A673 (cell line): Measurements from ENCODE around the gene MYO1D. TPM values are rescaled to one million over a fixed set of nuclear protein-coding genes. Genes with fewer than 3 reads are reported as not detected.

Experiments used
- BruUV-seq: library from RNA; stranded (reverse); fragments of 400-500 nt; replicated peaks from 2 replicates; lab custom pipeline; 2021; lab: Mats Ljungman, UMichigan
- CTCF ChIA-PET: fragments of 300-600 bp; sonication (Branson Sonifier 250); formaldehyde crosslinking; loops from one replicate; lab custom pipeline; 2022; ENCODE audit warnings: antibody characterized with exemption; lab: Charles Lee
- POLR2A ChIA-PET: fragments of 300-600 bp; sonication (Branson Sonifier 250); formaldehyde crosslinking; loops from one replicate; lab custom pipeline; 2022; ENCODE audit warnings: antibody characterized with exemption; ENCODE audit not compliant: low non-redundant PET; lab: Charles Lee
- DNase-seq: peaks from one replicate; pipeline ENCODE4 v3.0.0-alpha.2; 2015; ENCODE audit warnings: low spot score
- H3K27ac ChIP-seq: fragments of 200-600 bp; sonication (generic); 2 replicates; pipeline ENCODE4 v1.5.1; 2016; ENCODE audit warnings: mixed run types, low read depth, mild to moderate bottlenecking, mixed read lengths, antibody characterized with exemption, low read length; ENCODE audit not compliant: poor library complexity, severe bottlenecking
- H3K27me3 ChIP-seq: fragments of 200-600 bp; sonication (generic); replicated peaks from 2 replicates; pipeline ENCODE4 v1.6.1; 2017; ENCODE audit warnings: mixed run types, low read depth, mild to moderate bottlenecking, mixed read lengths, antibody characterized with exemption, low read length; ENCODE audit not compliant: insufficient read depth, poor library complexity
- H3K36me3 ChIP-seq: fragments of 200-600 bp; sonication (generic); 2 replicates; pipeline ENCODE4 v1.6.1; 2016; ENCODE audit warnings: mixed run types, mild to moderate bottlenecking, mixed read lengths, antibody characterized with exemption, low read length; ENCODE audit not compliant: insufficient read depth, poor library complexity, severe bottlenecking
- H3K4me1 ChIP-seq: fragments of 200-600 bp; sonication (generic); 2 replicates; pipeline ENCODE4 v1.6.1; 2017; ENCODE audit warnings: mixed run types, mild to moderate bottlenecking, mixed read lengths, antibody characterized with exemption, low read length; ENCODE audit not compliant: insufficient read depth, poor library complexity, severe bottlenecking
- H3K4me3 ChIP-seq: fragments of 200-600 bp; sonication (generic); 2 replicates; pipeline ENCODE4 v1.5.1; 2016; ENCODE audit warnings: low read depth, mixed run types, mild to moderate bottlenecking, mixed read lengths, low read length; ENCODE audit not compliant: poor library complexity, severe bottlenecking
- H3K9me3 ChIP-seq: fragments of 200-600 bp; sonication (generic); 2 replicates; pipeline ENCODE4 v1.6.1; 2016; ENCODE audit warnings: mixed run types, low read depth, mild to moderate bottlenecking, mixed read lengths, antibody characterized with exemption, low read length; ENCODE audit not compliant: poor library complexity, severe bottlenecking
- EZH2 ChIP-seq: fragments of 200-600 bp; sonication (generic); IDR thresholded peaks from 2 replicates; pipeline ENCODE4 v1.6.1; 2017; ENCODE audit warnings: borderline replicate concordance, low read depth, mild to moderate bottlenecking, mixed read lengths, antibody characterized with exemption, low read length; ENCODE audit not compliant: poor library complexity, severe bottlenecking
- intact Hi-C: fragments of 100-400 bp; cut with micrococcal nuclease; formaldehyde crosslinking; loops from one replicate; pipeline ENCODE4 v1.10.0; 2022; ENCODE audit not compliant: unreplicated experiment
- total RNA-seq: library from RNA; stranded (reverse); gene quantifications from 2 replicates; pipeline ENCODE4 v1.2.3, GENCODE V29; 2021
- TF ChIP-seq, protein P1 (sequence below): fragments of 300-800, 200-600 bp; sonication (generic); conservative IDR thresholded peaks from 2 replicates; pipeline ENCODE4 v1.5.1; 2017; ENCODE audit warnings: low read depth, mild to moderate bottlenecking, antibody characterized with exemption, low read length, moderate library complexity, mixed read lengths

The MYO1D gene
- total RNA-seq, 1 experiment from 2014 or later, result 10.4 TPM

DNA sequence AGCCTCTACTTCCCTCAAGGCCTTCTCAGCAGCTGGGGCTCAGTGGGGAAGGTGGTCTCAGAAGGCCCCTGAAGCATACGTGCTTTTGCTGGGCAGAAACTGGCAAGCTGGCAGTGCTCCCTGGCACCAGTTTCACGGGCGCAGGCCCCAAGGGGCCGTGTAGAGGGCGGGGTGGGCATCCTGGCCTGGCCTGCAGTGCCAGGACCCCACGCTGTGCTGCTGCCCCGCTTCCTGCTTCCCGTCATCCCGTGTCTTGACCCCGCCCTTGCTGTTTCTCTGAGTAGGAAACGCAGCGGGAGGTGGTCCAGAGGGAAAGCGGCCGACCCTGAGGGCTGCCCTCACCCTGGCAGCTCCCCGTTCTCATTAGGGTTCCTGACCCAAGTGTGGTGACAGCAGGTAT is 383.4 kb downstream of the MYO1D start:
- no peaks in the 10 kb centered on the region for H3K9me3 ChIP-seq
- H3K4me1 ChIP-seq, result peaks cover 10% of the 10 kb centered on the region
- ChIA-PET CTCF (no interaction called here), POLR2A (no interaction called here)
- BruUV-seq, result no TSS peak
- no peak overlapping the region for H3K4me3 ChIP-seq
- no peak for DNase-seq
- H3K27ac ChIP-seq, result no peak overlapping the region
- intact Hi-C loops, result no loop called here
- no peaks in the 10 kb centered on the region for H3K27me3 ChIP-seq
- H3K36me3 ChIP-seq, result no peaks in the 10 kb centered on the region
- TF ChIP-seq, protein P1, sequence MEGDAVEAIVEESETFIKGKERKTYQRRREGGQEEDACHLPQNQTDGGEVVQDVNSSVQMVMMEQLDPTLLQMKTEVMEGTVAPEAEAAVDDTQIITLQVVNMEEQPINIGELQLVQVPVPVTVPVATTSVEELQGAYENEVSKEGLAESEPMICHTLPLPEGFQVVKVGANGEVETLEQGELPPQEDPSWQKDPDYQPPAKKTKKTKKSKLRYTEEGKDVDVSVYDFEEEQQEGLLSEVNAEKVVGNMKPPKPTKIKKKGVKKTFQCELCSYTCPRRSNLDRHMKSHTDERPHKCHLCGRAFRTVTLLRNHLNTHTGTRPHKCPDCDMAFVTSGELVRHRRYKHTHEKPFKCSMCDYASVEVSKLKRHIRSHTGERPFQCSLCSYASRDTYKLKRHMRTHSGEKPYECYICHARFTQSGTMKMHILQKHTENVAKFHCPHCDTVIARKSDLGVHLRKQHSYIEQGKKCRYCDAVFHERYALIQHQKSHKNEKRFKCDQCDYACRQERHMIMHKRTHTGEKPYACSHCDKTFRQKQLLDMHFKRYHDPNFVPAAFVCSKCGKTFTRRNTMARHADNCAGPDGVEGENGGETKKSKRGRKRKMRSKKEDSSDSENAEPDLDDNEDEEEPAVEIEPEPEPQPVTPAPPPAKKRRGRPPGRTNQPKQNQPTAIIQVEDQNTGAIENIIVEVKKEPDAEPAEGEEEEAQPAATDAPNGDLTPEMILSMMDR, result no peak
- no peak for TF ChIP-seq EZH2

DNA sequence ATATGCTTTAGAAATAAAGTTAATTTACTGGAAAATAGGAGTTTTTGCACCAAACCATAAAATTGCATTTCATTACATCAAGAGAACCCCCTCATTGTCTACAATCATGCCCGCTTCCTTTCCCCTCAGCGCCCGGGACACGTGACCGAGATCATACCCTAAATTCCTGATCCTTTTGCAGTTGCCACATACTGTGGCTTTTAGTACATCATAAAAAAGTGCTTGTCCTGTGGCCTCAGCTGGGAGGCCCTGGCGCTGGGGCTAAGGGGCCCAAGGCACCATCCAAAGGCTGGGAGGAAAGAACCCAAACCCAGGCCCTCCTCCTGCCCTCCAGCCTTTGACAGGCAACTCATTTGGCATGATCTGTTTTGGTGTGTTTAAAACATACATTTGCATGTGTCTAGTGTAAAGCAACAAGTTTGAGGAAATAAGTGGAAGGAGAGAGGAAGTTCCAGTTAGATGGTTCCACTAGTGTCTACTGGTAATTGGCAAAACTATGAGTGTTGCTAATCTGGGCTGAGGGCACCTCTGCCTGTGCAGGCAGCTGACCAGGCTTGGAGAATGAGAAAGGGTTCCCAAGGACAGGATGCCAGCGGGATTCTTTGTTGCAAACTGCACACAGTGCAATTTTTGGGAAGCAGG is 384.2 kb downstream of the MYO1D start:
- Histone ChIP-seq H3K9me3 (no peaks in the 10 kb centered on the region), H3K36me3 (no peaks in the 10 kb centered on the region), H3K27me3 (no peaks in the 10 kb centered on the region), H3K27ac (no peak overlapping the region), H3K4me1 (peaks cover 10% of the 10 kb centered on the region), H3K4me3 (no peak overlapping the region)
- CTCF ChIA-PET, result no interaction called here
- intact Hi-C loops, result no loop called here
- DNase-seq, result no peak
- POLR2A ChIA-PET, result no interaction called here
- TF ChIP-seq EZH2, result no peak
- TF ChIP-seq, protein P1, result no peak
- no TSS peak for BruUV-seq

GRCh38 chr17:32492264-32492589 is 384.7 kb downstream of the MYO1D start:
- ChIA-PET POLR2A (no interaction called here), CTCF (no interaction called here)

More at GRCh38 chr17:32492264-32492589, 384.7 kb downstream of the MYO1D start:
- intact Hi-C loops, result no loop called here
- H3K9me3 ChIP-seq, result no peaks in the 10 kb centered on the region
- H3K36me3 ChIP-seq, result no peaks in the 10 kb centered on the region
- no peak overlapping the region for H3K27ac ChIP-seq
- H3K4me3 ChIP-seq, result no peak overlapping the region
- peaks cover 10% of the 10 kb centered on the region for H3K4me1 ChIP-seq
- no peak for DNase-seq
- TF ChIP-seq, protein P1, result no peak
- no peak for TF ChIP-seq EZH2
- no peaks in the 10 kb centered on the region for H3K27me3 ChIP-seq
- BruUV-seq, result no TSS peak
